GM18526 (cell line): ENCODE measurements around the gene MSRB3.

Experiments
- POLR2A ChIP-seq: IDR thresholded peaks from 3 replicates; pipeline ENCODE4 v1.6.1; 2011; ENCODE audit not compliant: insufficient read length; ENCODE audit errors: extremely low read depth

MSRB3 gene

DNA sequence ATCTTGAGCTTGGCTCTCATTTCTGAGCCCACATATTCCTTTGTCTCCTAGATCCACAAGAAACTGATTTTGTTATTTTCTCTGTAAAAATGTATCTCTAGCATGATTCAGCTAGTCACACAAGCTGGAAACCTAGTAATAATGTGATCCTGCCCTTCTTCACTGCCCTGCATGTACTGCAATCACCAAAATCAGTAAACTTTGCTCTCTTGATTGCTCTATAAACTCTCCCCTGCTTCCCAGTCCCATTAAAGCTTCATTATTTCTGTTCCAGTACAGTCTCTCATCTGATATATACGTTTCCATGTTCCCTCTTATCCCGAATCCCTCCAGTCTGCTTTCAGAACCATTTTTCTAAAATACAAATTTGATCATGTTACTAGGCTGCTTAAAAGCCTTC lies 166.5 kb downstream of the MSRB3 start:
- no peak for TF ChIP-seq POLR2A

DNA sequence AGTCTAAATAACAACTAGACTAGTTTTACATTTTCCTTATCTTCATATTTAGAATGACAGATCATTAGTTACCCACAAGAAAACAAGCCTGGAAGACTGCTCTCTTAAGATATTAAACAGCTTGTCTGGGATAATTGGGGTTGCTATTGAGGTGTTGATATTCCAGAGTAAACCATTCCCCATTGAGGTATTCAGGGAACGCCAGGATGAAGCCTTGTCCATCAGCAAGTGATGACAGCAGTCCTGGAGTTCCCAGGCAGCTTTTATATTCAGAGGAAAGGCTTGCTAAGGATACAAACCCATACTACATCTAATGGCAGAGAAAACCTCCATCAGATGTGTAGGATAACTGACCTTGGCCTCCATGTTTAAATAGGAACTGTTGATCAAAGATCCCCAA lies 168.4 kb downstream of the MSRB3 start:
- TF ChIP-seq POLR2A = no peak

DNA sequence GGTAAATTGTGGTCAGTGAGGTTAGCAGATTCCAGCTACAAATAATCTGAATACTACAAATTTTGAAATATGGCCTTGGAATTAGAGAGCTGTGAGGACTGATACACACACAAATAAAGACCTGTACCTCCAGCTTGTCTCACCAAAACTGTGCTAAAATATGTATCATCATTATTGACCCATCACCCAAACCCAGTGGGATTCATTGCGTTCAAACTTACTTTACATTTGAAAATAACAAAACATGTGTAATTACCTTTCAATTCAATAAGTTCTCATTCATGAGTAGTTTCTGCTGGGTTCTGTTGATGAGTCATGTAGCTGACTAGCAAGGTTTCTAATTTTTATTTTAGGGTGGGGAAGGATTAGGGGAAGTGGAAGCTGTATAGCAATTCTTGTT lies 170.9 kb downstream of the MSRB3 start:
- TF ChIP-seq POLR2A = no peak

DNA sequence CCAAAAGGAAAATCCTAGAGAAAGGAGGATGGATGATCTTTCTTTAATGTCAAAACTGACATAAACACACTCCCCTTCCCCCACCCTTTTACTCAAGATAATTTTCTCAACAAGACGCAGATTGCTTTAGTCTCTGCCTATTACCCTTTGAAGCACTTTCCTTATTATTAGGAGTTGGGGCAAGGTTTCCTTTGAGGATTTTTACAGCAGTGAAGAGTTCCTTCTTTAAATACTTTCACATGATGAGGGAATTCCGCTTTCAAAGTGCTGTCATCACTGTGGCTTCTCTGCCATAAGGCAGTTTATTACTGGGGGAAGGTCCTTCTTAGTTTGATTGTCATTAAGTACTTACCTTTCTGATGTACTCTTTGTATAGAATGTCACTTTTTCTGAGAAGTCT lies 172.1 kb downstream of the MSRB3 start:
- TF ChIP-seq POLR2A = no peak

DNA sequence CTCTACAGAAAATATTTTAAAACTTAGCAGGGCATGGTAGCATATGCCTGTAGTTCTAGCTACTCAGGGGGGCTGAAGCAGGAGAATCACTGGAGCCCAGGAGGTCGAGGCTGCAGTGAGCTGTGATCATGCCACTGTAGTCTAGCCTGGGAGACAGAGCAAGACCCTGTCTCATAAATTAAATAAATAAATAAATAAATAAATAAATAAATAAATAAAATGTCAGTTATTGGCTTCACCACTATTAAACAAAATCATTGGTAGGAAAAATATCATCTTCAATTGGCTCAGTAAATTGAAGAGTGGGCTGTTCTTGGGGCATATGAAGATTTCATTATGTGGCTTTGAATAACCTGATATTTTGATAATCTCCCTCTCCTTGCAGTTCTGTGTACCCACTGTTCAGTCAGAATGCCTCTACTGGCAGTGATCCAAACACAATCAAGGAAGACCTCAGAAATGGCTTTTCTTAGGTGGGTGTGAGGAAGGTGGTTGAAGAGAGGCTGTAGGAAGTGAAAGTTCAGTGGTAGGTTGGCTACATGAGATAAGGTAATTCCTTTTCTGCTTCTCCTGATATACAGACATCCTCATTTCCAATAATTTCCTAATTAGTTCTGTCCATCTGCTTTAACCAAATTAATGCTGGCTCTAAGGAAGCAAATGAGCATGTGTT lies 175.8 kb downstream of the MSRB3 start:
- TF ChIP-seq POLR2A = no peak

DNA sequence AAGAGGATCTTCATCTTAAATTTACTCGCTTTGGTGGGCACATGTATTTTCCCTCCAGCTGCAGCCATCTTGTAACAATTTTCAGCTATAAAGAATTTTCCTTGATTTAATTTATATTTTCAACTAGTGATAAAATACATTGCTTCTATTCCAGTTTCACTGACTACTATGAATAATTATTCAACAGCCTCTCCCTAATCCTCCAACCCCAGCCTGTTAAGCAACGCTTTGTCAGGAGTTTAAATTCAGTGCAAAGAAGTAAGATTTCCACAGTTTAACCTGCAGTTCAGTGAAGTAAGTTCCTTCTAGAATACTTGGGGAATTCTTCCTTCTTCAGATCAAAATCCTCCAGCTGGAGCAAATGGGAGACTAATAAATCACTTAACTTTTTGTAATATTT lies 180.2 kb downstream of the MSRB3 start:
- TF ChIP-seq POLR2A = no peak

DNA sequence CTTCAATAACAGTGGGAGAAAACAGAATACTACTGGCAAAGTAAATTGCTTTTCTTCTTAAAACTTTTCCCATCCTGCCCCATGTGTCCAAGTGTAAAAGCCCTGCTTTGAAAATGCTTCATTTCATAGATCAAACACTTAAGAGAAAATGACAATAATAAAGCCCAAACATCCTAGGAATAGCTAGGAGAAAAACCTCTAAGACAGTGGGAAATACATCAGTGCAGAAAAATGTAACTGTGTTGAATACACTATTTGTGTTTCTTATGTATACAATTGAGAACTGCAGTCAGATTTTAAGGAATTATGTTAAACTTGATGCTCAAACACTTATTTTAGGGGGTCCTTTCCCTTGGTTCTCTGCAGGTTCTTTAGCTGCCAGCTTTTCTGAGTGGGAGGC lies 181.1 kb downstream of the MSRB3 start:
- TF ChIP-seq POLR2A = no peak

DNA sequence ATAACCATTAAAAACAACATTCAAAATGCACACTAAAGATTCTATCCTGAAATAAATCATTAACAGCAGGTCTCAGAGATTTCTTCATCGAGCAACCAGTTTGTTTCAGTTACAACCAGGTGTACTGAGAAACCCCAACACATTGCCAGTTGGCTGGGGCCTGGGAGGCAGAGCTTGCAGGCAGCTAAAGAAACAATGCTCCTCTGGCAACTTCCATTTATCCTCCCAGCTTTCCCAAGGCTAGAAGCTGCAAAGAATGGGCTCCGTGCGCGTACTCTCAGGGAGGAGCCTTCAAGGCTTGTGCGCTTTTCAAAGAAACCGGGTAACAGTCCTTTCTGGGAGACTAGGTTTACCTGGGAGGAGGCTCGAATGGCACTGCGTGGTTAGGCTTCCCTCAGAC lies 181.6 kb downstream of the MSRB3 start:
- TF ChIP-seq POLR2A = no peak

DNA sequence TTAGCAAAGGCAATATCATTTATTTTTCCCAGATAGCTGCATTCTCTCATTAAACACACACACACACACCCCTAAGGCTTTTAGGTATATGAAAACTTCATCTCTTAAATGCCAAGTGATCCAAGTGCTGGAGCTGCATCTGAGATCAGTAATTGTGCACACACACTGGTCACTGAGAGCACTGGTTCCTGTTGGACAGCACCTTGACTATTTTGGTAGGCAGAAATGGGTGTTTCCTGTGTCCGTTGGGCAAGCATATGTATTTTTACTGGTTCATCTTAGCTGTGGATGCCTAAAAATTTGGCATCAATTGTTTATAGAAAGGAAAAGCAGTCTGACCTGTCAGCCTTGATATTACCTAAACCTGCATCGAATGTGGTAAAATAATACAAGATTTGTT lies 182.5 kb downstream of the MSRB3 start:
- TF ChIP-seq POLR2A = no peak

DNA sequence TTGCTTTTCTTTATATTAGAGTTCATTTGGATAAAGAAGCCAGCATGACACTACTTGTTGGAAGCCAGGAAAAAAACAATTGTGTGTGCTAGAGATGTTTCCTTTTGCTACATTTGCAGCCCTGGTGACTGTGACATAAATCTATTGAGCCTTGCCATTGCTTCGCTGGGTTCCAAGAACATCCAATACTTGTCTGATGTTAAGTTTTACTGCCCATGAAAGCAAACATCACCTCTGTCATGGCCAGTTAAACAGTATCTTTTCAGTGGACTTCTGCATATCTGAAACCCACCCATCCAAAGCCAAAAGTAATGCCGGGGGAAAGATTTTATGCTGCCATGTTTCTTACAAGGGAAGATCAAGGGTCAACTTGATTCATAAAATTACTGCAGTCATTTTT lies 184.0 kb downstream of the MSRB3 start:
- no peak for TF ChIP-seq POLR2A

DNA sequence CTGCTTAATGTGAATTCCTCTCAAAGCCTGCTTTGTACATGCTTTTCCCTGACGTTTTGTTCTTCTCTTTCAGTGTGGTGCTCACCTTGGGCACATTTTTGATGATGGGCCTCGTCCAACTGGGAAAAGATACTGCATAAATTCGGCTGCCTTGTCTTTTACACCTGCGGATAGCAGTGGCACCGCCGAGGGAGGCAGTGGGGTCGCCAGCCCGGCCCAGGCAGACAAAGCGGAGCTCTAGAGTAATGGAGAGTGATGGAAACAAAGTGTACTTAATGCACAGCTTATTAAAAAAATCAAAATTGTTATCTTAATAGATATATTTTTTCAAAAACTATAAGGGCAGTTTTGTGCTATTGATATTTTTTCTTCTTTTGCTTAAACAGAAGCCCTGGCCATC lies 184.6 kb downstream of the MSRB3 start:
- TF ChIP-seq POLR2A = no peak

DNA sequence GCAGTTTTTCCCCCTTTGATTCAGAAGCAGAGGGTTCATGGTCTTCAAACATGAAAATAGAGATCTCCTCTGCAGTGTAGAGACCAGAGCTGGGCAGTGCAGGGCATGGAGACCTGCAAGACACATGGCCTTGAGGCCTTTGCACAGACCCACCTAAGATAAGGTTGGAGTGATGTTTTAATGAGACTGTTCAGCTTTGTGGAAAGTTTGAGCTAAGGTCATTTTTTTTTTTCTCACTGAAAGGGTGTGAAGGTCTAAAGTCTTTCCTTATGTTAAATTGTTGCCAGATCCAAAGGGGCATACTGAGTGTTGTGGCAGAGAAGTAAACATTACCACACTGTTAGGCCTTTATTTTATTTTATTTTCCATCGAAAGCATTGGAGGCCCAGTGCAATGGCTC lies 185.1 kb downstream of the MSRB3 start:
- no peak for TF ChIP-seq POLR2A

DNA sequence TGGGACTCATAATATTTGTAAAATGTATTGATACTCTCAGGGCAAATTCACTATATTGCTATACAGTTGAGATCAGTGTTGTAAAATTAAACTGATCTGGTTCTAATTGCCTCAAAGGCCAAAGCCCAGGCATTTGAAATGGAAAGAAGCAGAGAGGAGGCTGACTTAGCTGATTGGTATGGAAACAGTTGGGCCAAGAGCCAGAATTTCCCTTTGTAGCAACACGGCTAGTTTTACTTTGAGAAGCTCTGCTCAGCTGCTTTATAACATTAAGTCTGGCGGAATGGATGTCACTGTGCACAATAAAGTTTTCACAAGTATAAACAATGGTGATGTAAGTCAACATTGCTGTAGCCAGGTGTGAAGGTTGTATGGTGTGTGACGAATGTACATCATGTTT lies 186.4 kb downstream of the MSRB3 start:
- TF ChIP-seq POLR2A = no peak

DNA sequence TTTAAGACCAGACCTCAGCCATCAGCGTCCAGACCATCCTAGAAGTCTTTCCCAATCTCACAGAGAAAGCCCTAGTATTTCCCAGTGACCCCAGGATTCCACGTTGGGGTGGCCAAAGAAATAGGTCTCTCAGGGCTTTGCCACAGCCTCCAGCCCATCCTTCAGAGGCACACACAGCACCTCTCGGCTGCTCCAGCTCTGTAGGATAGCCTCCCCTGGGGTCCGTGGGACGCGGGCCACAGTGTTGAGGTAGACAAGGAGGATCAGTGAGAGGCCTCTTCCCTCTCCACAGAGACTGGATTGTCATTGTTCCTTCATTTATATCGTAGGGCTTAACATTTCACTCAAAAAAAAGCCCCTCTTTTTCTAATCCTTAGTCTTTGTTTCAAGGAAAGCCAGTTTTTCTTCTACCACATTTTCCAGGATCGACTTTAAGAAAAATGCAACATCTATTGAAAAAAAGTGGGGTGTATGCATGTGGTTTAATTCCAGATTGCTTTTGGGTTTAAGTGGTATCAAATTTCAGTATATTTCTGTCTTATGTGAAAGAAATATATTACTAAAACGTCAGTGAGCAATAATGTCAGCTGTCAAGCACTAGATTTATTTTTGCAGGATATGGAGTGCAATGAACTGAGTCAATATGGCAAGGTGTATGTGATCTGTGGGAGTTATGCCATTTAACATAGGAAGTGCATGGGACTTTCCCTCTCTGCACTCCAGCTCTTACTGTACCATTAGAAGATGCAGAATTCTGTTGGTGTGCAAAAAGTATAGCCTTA lies 187.5 kb downstream of the MSRB3 start:
- no peak for TF ChIP-seq POLR2A

DNA sequence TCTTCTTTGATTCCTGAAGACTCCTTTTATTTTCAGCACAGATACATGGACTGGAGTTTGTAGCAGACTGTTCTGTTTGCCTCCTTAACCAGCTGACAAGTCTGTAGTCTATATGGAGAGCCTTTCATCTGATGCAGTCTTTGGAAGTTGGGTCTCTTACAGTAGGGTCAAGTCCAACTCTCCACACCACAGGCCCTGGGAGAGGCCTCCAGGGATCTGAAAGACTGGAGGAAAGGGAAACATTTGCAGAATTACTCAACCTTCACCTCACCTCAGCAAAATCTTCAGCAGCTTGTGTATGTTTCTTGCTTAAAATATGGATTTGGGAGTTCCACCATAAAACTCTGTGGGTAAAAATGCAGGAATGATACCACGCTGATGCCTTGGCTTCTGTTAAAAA lies 188.4 kb downstream of the MSRB3 start:
- no peak for TF ChIP-seq POLR2A

DNA sequence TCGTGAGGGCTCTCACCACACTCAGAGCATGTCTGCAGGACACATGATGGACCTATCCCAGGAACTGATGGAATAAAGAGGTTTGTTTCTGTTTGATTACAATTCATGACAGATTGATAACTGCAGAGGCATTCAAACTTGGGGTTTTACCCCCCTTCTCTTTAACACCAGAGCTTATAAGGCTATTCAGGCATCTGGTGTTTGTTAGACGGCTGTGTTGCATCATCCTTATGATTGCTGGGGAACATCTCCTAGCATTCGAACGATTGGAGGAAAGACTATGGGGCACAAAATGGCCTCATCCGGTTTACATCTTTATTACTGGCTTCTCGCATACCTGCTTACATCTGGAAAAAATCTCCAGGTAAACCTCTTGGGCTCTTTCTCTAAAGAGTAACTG lies 191.8 kb downstream of the MSRB3 start:
- TF ChIP-seq POLR2A = no peak

DNA sequence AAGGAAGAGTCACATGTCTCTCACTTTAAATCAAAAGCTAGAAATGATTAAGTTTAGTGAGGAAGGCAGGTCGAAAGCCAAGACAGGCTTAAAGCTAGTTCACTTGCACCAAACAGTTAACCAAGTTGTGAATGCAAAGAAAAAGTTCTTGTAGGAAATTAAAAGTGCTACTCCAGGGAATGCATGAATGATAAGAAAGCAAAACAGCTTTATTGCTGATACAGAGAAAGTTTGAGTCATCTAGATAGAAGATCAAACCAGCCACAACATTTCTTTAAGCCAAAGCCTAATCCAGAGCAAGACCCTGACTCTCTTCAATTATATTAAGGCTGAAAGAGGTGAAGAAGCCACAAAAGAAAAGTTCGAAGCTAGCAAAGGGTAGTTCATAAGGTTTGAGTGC lies 193.6 kb downstream of the MSRB3 start:
- no peak for TF ChIP-seq POLR2A

DNA sequence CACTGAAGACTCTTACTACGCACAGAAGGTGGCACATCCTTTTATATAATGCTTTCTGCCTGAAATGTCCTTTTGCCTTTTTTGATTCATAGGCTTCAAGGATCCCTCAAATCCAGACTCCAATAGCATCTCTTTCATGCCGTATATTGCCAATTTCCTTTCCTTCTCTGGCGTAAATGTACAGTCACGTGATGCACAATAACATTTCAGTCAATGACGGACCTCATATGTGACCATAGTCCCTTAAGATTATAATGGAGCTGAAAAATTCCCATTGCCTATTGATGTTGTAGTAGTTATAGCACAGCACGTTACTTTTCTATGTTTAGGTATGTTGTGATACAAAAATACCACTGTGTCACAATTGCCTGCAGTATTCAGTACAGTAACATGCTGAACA lies 196.3 kb downstream of the MSRB3 start:
- no peak for TF ChIP-seq POLR2A

DNA sequence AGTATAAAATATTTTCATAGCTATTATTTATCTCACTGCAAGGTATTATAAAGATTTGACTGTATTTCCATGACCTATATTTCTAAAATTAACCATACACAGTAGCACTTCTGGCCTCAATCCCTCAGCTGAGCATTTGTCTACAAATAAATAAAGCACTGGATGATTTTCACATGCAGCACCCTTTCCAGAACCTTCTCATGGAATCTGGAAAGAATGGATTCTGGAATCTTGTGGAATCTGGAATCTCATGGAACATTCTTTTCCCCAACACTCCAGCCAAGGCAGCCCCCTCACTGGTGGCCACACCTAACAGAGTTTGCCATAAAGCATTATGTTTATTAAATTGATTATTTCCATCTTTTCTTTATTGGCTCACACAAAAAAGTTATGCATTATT lies 199.2 kb downstream of the MSRB3 start:
- no peak for TF ChIP-seq POLR2A
